Spinal cord (tissue), 10 donors: ENCODE measurements around the gene KISS1. TPM values are rescaled to one million over a fixed set of nuclear protein-coding genes. Genes with fewer than 3 reads are reported as not detected.

Experiments
- DNase-seq, 6 donors: peaks; one replicate each; pipeline versions ENCODE4 v3.0.0 to v3.0.0-alpha.2; 2013 to 2015; ENCODE audit warnings: low spot score in 6 of 6, low read depth in 4 of 6
- H3K27ac ChIP-seq: one replicate; pipeline ENCODE4 v1.5.1; 2013; ENCODE audit warnings: low read depth, low read length, control low read depth
- H3K27me3 ChIP-seq: one replicate; pipeline ENCODE4 v1.6.1; 2013; ENCODE audit warnings: low read length; ENCODE audit not compliant: control insufficient read depth, insufficient read depth
- H3K36me3 ChIP-seq: one replicate; pipeline ENCODE4 v1.6.1; 2013; ENCODE audit warnings: low read length; ENCODE audit not compliant: control insufficient read depth, insufficient read depth
- H3K4me1 ChIP-seq: one replicate; pipeline ENCODE4 v1.6.1; 2013; ENCODE audit warnings: low read length; ENCODE audit not compliant: control insufficient read depth, insufficient read depth
- H3K4me3 ChIP-seq: one replicate; pipeline ENCODE4 v1.5.1; 2013; ENCODE audit warnings: low read depth, low read length, control low read depth
- H3K9me3 ChIP-seq: one replicate; pipeline ENCODE4 v1.6.1; 2013; ENCODE audit warnings: low read length; ENCODE audit not compliant: control insufficient read depth, insufficient read depth
- WGBS: methylation state at CpG from one replicate; pipeline ENCODE4 v1.1.5; 2013; ENCODE audit warnings: missing lambda C conversion rate; ENCODE audit not compliant: insufficient coverage; 5-methylcytosine and 5-hydroxymethylcytosine counted together
- polyA plus RNA-seq, 2 donors: library from polyadenylated mRNA; unstranded; fragments of 120-200 nt; gene quantifications; one replicate each; pipeline ENCODE4 v1.2.1, GENCODE V29; 2013; ENCODE audit not compliant: insufficient read length in 2 of 2
- total RNA-seq, 2 donors: library from RNA; depleted of rRNA in 1 of 2; stranded (reverse); fragments of 120-200 nt in 1 of 2; fragments of >200 nt in 1 of 2; gene quantifications; one replicate each; pipeline versions ENCODE4 v1.2.3 to v1.2.4, GENCODE V29; 2013 to 2014
- donor health status: healthy.

KISS1 gene
- total and polyA plus RNA-seq, 4 donors = 1.7 to 7.0 (median 2.1) TPM; not detected in 1

- Histone ChIP-seq H3K27me3 (no peaks in the 10 kb centered on the region), H3K27ac (no peak overlapping the region), H3K4me3 (no peak overlapping the region), H3K4me1 (peaks cover 19% of the 10 kb centered on the region), H3K36me3 (peaks cover 35% of the 10 kb centered on the region), H3K9me3 (no peaks in the 10 kb centered on the region)
- DNase-seq = peak in 1 of 6 donors; percentile 50
- WGBS = 68% methylated on average over 10 of the region's 10 CpGs
Measured at GRCh38 chr1:204219971-204220616, 23.8 kb upstream of the KISS1 start.

DNA sequence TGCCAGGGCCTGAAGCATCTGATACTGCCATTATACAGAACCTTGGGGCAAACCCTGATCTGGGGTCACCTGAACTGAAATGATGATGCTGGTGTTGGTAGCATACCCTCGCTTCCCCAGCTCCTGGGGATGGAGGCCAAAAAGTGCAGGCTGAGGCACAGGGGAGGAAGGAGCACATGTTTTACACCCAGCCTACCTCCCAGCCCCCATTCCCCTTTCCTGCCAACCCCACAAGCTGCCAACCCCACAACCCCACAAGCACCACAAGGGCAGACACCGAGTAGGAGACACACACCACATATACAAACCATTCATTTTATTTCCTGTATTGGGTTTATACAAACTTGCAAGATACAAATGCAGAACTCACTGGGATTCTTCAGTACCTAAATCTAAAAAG, 22.3 kb upstream of the KISS1 start:
- Histone ChIP-seq H3K27me3 (peaks cover 3% of the 10 kb centered on the region), H3K36me3 (peaks cover 35% of the 10 kb centered on the region), H3K27ac (no peak overlapping the region), H3K9me3 (no peaks in the 10 kb centered on the region), H3K4me3 (no peak overlapping the region), H3K4me1 (peaks cover 28% of the 10 kb centered on the region)
- no CpG with 5 or more reads among the region's 2 CpGs for WGBS
- DNase-seq = no peak

GRCh38 chr1:204217648-204218000, 21.3 kb upstream of the KISS1 start:
- H3K27ac ChIP-seq = no peak overlapping the region
- WGBS = 40% methylated on average over 2 of the region's 4 CpGs
- H3K4me3 ChIP-seq = no peak overlapping the region
- H3K9me3 ChIP-seq = no peaks in the 10 kb centered on the region
- H3K27me3 ChIP-seq = peaks cover 3% of the 10 kb centered on the region
- H3K36me3 ChIP-seq = peaks cover 29% of the 10 kb centered on the region
- peaks cover 26% of the 10 kb centered on the region for H3K4me1 ChIP-seq
- no peak for DNase-seq

DNA sequence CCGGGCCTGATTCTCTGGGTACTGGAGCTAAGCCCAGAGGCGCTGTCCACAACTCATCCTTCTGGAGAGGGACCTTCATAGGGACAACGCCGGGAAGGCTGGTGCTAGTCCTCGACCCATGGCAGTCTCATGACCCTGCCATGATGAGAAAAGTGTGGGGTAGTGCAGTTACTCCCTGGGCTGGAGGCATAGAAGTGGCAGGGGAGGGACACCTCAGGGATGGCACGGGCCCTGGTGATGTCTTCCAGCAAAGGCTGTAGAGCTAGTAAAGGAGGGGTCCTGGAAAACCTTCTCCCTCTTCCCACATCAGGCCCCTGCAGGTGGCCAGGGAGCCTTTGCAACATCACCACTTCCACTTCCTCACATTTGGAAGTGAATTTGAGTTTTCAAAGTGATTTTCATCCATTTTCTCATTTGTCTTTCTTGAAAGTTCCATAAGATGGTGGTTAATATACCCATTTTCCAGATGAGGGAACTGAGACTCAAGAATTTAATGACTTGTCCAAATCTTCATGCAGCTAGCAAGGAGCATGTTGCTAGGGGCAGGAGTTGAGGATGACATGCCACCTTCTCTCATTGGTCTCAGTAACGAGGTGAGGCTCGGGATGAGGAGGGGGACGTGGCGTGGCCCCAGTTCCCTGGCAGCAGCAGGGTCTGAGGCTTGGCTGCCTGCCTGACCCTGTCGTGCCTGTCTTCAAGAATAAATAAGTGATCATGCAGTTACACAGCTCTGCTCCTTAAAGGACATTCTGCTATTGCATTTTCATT, 20.8 kb upstream of the KISS1 start:
- Histone ChIP-seq H3K4me1 (peaks cover 20% of the 10 kb centered on the region), H3K9me3 (no peaks in the 10 kb centered on the region), H3K4me3 (no peak overlapping the region), H3K27me3 (peaks cover 3% of the 10 kb centered on the region), H3K27ac (no peak overlapping the region), H3K36me3 (peaks cover 23% of the 10 kb centered on the region)
- 68% methylated on average over 10 of the region's 11 CpGs for WGBS
- no peak for DNase-seq

DNA sequence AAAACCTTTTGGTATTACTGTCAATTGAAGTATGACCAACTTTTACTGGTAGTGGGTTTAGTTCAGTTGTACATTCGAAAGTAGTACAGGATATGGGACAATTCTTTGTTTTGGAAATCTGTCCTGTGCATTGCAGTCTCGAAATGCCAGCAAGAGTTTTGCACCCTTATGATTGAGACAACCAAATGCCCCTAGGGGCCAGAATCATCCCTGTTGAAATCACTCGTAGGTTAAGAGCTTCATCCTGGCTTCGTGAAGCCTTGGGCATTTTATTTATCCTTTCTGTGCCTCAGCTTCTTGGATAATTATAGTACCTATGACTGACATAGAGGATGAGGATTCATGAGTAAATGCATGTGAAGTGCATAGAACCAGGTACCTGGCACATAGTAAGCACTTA, 19.9 kb upstream of the KISS1 start:
- no peaks in the 10 kb centered on the region for H3K9me3 ChIP-seq
- 94% methylated on average over 2 of the region's 4 CpGs for WGBS
- no peak overlapping the region for H3K4me3 ChIP-seq
- H3K4me1 ChIP-seq = peaks cover 20% of the 10 kb centered on the region
- H3K27me3 ChIP-seq = peaks cover 3% of the 10 kb centered on the region
- no peak for DNase-seq
- H3K36me3 ChIP-seq = peaks cover 15% of the 10 kb centered on the region
- H3K27ac ChIP-seq = no peak overlapping the region

DNA sequence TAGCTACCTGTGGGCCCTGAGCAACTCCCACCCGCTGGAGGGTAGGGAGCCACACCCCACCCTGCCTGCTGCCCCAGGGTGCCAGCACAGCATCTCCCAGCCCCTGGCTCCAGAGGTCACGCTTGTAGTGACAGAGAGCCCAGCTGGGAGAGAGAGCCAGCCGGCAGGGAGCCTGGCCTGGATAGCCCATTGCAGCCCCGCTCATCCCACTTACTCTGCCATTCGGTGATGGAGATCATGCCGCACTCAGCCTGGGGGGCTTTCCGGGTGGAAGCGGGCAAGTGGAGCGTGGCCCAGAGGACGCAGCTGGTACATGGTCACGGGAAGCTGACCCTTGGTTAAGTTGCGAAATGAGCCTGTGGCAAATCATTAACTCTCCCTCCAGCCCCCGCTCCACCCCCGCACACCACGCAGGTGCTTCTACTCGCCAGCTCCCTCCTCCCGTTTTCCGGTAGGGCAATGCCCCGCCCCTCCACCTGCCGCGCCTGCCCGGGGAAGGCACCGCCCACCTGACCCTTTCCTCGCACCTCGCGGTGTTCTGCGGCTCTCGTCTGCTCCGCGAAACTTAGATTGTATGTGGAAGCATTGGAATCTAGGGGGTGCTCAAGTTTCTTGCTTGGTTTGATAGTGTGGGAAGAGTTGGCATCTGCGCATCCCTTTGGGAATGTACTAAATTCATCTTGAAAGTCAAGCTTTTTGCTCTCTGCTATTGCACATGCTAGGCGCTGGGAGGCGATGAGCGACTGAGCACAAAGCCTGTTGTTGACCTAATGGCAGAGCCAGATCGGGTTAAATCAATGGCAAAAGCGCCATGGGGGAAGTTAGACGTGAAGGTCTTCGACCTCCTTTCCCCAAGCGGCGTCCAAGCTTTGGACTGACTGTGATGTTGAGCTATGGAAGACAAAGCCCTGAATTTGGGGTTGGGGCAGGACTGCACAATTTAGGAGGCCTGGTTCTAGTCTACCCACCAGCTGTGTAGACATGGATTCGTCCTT, 17.7 kb upstream of the KISS1 start, which contains the start of gene GOLT1A:
GOLT1A (minus strand) TSS at position 321 of the 995 bp plus-strand sequence; CDS start at position 239, 82 bp downstream.
- peaks cover 20% of the 10 kb centered on the region for H3K4me1 ChIP-seq
- 4% methylated on average over 41 of the region's 41 CpGs for WGBS
- H3K9me3 ChIP-seq = no peaks in the 10 kb centered on the region
- DNase-seq = peak; percentile 47 to 95 (median 58)
- peaks cover 3% of the 10 kb centered on the region for H3K27me3 ChIP-seq
- peak within 1 kb of the TSS; percentile 20 for H3K4me3 ChIP-seq
- no peaks in the 10 kb centered on the region for H3K36me3 ChIP-seq
- no peak within 1 kb of the TSS for H3K27ac ChIP-seq

GRCh38 chr1:204212715-204213114, 16.4 kb upstream of the KISS1 start:
- Histone ChIP-seq H3K9me3 (no peaks in the 10 kb centered on the region), H3K4me1 (peaks cover 19% of the 10 kb centered on the region), H3K27me3 (peaks cover 3% of the 10 kb centered on the region), H3K36me3 (no peaks in the 10 kb centered on the region), H3K27ac (no peak overlapping the region), H3K4me3 (no peak overlapping the region)
- 100% methylated on average over 1 of the region's 3 CpGs for WGBS
- no peak for DNase-seq

DNA sequence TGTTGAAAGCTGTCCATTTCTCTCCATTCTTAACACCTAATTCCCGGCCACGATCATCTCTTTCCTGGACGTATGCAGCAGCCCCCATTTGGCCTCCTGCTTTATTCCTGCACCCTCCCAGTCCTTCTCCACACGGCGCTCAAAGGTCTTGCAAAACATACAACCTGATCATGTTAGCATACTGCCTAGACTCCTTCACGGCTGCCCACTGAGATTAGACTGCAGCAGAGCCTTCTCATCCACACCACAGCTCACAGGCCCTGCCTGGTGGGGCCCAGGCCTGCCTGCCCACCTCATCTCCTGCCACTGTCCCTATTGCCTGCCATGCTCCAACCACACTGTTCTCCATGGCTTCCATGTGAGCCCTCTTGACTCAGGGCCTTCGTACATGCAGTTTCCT, 14.8 kb upstream of the KISS1 start:
- peaks cover 6% of the 10 kb centered on the region for H3K27me3 ChIP-seq
- H3K4me1 ChIP-seq = peaks cover 19% of the 10 kb centered on the region
- no peak overlapping the region for H3K27ac ChIP-seq
- 86% methylated on average over 7 of the region's 7 CpGs for WGBS
- H3K36me3 ChIP-seq = no peaks in the 10 kb centered on the region
- no peaks in the 10 kb centered on the region for H3K9me3 ChIP-seq
- DNase-seq = no peak
- H3K4me3 ChIP-seq = no peak overlapping the region

DNA sequence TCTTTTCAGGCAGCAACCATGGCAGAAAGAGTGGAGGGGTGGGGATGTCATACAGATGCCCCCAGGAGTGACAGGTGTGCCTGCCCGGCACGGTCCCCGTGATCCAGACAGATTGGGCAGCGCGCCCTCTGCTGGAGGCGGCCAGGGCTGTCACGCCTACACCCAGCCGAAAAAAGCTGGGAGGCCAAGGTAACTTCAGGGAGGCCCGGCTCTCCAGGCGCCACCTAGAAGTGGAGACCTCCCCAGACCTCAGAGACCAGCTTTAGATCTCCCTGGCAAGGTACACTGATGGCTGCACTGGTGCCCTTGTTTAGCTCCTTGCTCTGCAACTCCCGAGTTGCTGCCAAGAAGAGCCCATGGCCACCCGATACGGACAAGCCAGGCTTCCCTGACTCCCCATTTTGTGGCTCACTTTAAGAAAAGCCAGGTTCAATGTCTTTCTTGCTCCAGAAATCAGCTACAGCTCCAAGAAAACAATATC, 10.9 kb upstream of the KISS1 start:
- 15% methylated on average over 13 of the region's 13 CpGs for WGBS
- Histone ChIP-seq H3K4me1 (peaks cover 5% of the 10 kb centered on the region), H3K4me3 (no peak overlapping the region), H3K9me3 (no peaks in the 10 kb centered on the region), H3K36me3 (no peaks in the 10 kb centered on the region), H3K27me3 (peaks cover 8% of the 10 kb centered on the region), H3K27ac (no peak overlapping the region)
- peak in 2 of 6 donors; percentile 58 to 65 for DNase-seq
